Nephron progenitor cell (in vitro differentiated cells): ENCODE data around the gene CCDC191.

Experiments
- DNase-seq: peaks from one replicate; pipeline ENCODE4 v3.0.0; 2021
- H3K27ac Mint-ChIP-seq: 2 replicates; pipeline ENCODE4 v1.8.0; 2021; ENCODE audit warnings: mild to moderate bottlenecking, moderate library complexity, mixed read lengths
- H3K27me3 Mint-ChIP-seq: 2 replicates; pipeline ENCODE4 v1.8.0; 2021; ENCODE audit warnings: mild to moderate bottlenecking, low read depth, mixed read lengths; ENCODE audit not compliant: poor library complexity
- H3K36me3 Mint-ChIP-seq: 2 replicates; pipeline ENCODE4 v1.8.0; 2021; ENCODE audit warnings: low read depth, mixed read lengths
- H3K4me1 Mint-ChIP-seq: 2 replicates; pipeline ENCODE4 v1.8.0; 2021; ENCODE audit warnings: mixed read lengths
- H3K4me3 Mint-ChIP-seq: 2 replicates; pipeline ENCODE4 v1.8.0; 2021; ENCODE audit warnings: mild to moderate bottlenecking, moderate library complexity, mixed read lengths
- H3K9me3 Mint-ChIP-seq: 2 replicates; pipeline ENCODE4 v1.8.0; 2021; ENCODE audit warnings: mild to moderate bottlenecking, moderate library complexity, mixed read lengths
- TF ChIP-seq, protein P1 (sequence below): fragments of 200-600 bp; sonication (generic); IDR thresholded peaks from 2 replicates; pipeline ENCODE4 v1.5.0; 2021; ENCODE audit warnings: antibody characterized with exemption

Gene CCDC191

GRCh38 chr3:114095796-114096195, 39.5 kb upstream of the CCDC191 start:
- H3K27me3 Mint-ChIP-seq = peaks cover 11% of the 10 kb centered on the region
- H3K4me1 Mint-ChIP-seq = no peaks in the 10 kb centered on the region
- no peaks in the 10 kb centered on the region for H3K9me3 Mint-ChIP-seq
- no peaks in the 10 kb centered on the region for H3K36me3 Mint-ChIP-seq
- TF ChIP-seq, protein P1, sequence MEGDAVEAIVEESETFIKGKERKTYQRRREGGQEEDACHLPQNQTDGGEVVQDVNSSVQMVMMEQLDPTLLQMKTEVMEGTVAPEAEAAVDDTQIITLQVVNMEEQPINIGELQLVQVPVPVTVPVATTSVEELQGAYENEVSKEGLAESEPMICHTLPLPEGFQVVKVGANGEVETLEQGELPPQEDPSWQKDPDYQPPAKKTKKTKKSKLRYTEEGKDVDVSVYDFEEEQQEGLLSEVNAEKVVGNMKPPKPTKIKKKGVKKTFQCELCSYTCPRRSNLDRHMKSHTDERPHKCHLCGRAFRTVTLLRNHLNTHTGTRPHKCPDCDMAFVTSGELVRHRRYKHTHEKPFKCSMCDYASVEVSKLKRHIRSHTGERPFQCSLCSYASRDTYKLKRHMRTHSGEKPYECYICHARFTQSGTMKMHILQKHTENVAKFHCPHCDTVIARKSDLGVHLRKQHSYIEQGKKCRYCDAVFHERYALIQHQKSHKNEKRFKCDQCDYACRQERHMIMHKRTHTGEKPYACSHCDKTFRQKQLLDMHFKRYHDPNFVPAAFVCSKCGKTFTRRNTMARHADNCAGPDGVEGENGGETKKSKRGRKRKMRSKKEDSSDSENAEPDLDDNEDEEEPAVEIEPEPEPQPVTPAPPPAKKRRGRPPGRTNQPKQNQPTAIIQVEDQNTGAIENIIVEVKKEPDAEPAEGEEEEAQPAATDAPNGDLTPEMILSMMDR = no peak
- no peak overlapping the region for H3K4me3 Mint-ChIP-seq
- no peak overlapping the region for H3K27ac Mint-ChIP-seq
- DNase-seq = no peak

DNA sequence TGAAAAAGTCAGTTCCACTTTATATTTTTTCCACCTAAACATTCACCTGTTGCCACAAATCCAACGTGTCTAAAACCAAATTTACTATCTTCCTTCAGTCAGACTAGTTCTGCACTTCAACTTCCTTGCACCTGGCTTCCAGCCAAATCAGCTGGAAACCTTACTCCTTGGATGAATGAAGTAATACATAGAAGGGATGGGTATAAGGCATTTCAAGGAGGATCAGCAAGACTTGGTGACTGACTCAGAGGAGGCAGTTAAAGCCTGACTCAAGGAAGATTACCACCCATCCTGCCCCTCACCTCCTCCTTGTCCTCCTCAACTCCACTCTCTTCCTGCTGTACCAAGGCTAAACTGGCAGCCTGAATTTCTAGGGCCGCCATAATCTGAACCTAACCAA, 37.3 kb upstream of the CCDC191 start:
- Mint-ChIP-seq H3K36me3 (no peaks in the 10 kb centered on the region), H3K4me1 (no peaks in the 10 kb centered on the region), H3K9me3 (no peaks in the 10 kb centered on the region), H3K4me3 (no peak overlapping the region), H3K27ac (no peak overlapping the region), H3K27me3 (peaks cover 11% of the 10 kb centered on the region)
- no peak for DNase-seq
- TF ChIP-seq, protein P1 = no peak

DNA sequence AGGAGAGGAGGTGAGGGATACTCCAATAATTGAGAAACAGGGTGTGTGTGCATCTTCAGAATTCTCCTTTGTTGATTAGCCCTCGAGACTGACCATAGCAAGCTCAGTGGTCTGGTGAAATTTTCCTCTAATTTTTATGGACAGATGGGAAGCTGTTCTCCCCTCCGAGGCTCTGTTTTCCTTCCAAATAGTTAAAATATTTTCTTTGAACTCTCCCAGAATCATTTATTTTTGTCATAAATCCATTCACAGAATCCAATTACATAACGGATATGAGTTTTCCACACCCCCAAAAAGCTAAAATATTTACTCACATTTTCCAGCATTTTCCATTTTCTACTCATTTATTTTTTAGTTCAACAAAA, 36.7 kb upstream of the CCDC191 start:
- H3K36me3 Mint-ChIP-seq = peaks cover 2% of the 10 kb centered on the region
- TF ChIP-seq, protein P1 = no peak
- H3K4me3 Mint-ChIP-seq = no peak overlapping the region
- H3K27me3 Mint-ChIP-seq = peaks cover 10% of the 10 kb centered on the region
- H3K9me3 Mint-ChIP-seq = no peaks in the 10 kb centered on the region
- H3K4me1 Mint-ChIP-seq = no peaks in the 10 kb centered on the region
- no peak overlapping the region for H3K27ac Mint-ChIP-seq
- no peak for DNase-seq

DNA sequence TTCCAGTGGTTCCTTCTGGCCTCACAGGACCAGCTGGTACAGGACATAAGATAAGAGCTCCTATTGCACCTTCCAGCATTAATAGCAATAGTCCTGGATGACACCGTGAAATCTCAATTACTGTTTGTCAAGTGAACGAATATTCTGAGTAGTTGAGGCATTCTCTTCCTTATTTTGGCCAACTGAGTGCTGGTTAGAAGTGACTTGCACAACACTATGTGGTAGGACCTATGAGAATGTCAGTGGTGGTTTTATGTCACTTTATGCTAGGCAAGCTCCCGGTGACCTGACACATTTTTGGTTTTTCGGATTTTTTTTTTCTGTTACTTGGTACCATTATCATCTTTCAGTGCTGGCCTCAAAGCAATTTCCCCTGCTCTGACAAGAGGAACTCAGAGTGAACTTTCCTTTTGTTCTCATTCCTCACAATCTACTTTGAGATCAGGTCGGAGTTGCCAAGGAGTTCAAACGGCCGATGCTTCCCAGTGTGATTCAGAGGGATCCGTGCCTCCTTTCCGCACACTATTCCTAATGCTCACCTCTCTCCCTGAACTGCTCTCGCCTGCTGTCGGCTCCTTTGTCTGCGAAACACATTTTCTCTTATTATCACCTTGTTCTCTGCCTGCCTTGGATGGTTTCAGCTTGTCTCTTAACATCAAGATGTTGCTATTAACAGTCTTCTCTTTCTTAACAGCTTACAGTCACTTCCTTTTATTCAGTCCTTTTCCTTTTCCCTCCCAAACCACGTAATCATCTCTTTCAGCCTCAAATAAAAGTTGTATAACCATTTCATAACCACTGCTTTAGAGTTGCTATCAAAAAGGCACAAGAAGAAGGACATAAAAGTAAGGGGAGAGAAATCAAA, 36.1 kb upstream of the CCDC191 start:
- Mint-ChIP-seq H3K4me3 (no peak overlapping the region), H3K36me3 (peaks cover 8% of the 10 kb centered on the region), H3K9me3 (no peaks in the 10 kb centered on the region), H3K4me1 (no peaks in the 10 kb centered on the region), H3K27me3 (peaks cover 6% of the 10 kb centered on the region), H3K27ac (no peak overlapping the region)
- DNase-seq = no peak
- TF ChIP-seq, protein P1 = no peak

DNA sequence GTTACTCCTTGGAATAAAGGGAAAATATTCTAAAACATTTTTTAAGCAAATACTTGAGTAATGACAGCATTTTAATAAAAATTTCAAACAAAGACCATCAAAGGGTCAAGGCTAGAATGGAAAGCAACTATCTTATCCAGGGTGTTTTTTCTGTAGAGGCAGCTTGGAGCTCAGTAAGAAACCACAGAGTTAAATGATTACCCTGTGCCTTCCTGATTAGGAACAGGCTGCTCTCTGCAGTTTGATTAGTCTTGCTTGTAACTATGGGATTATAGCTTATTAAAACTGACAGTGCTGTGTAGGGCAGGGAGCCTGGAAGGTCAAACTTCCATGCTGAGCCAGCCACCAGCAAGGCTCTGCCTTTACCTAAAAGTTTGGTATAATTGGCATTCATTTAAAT, 33.3 kb upstream of the CCDC191 start:
- Mint-ChIP-seq H3K9me3 (no peaks in the 10 kb centered on the region), H3K36me3 (peaks cover 31% of the 10 kb centered on the region), H3K27me3 (peaks cover 6% of the 10 kb centered on the region), H3K4me1 (no peaks in the 10 kb centered on the region), H3K27ac (no peak overlapping the region), H3K4me3 (no peak overlapping the region)
- DNase-seq = no peak
- TF ChIP-seq, protein P1 = no peak

DNA sequence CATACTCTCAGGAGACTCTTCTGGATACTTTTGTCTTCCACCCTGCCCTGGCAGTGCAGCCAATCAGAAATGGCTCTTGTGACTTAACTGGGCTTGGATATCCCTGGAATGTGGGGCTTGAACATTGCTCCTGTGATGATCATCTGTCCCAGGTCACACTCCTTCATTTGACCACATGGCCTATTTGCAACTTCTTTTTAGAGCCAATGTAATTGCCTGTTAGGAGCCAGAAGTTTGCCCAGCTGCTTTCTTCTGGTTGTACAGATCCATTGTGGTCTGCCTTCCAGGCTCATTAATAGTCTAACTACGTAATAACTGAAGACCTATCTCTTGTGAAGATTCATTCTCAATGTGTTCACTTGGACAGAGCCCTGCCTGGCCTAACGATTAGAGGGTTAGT, 30.0 kb upstream of the CCDC191 start:
- Mint-ChIP-seq H3K36me3 (peaks cover 61% of the 10 kb centered on the region), H3K4me3 (no peak overlapping the region), H3K9me3 (no peaks in the 10 kb centered on the region), H3K4me1 (no peaks in the 10 kb centered on the region), H3K27me3 (no peaks in the 10 kb centered on the region), H3K27ac (no peak overlapping the region)
- TF ChIP-seq, protein P1 = no peak
- DNase-seq = no peak
